Measurements from ENCODE around the gene MYH10.

Gene MYH10

GRCh38 chr17:8502126-8502525 is 128.4 kb downstream of the MYH10 start:
- H3K4me3 ChIP-seq (ENCODE audit: low read depth, low read length, poor library complexity, severe bottlenecking): no peak overlapping the region
- no peak overlapping the region for H3K27ac ChIP-seq (ENCODE audit: low read depth, low read length, poor library complexity, severe bottlenecking)
- H3K9ac ChIP-seq (ENCODE audit: low read length): no peak overlapping the region
- H3K4me1 ChIP-seq (ENCODE audit: insufficient read depth, low read length, severe bottlenecking): no peaks in the 10 kb centered on the region
- TF ChIP-seq CTCF (IDR thresholded peaks at IDR 0.05; ENCODE audit: low read length) (no peak), EZH2 (IDR thresholded peaks at IDR 0.05; ENCODE audit: borderline replicate concordance, low read length) (no peak)
- no peak overlapping the region for H3K4me2 ChIP-seq (ENCODE audit: low read length)
- H3K27me3 ChIP-seq (ENCODE audit: insufficient read depth, low read length): no peaks in the 10 kb centered on the region
- H3F3A ChIP-seq (ENCODE audit: insufficient read depth, low read length): no peaks in the 10 kb centered on the region
- no peaks in the 10 kb centered on the region for H3K9me2 ChIP-seq (ENCODE audit: low read depth, low read length)
- no peaks in the 10 kb centered on the region for H4K20me1 ChIP-seq (ENCODE audit: insufficient read depth, low read length)
- H3K36me3 ChIP-seq (ENCODE audit: insufficient read depth, low read length): peaks cover 13% of the 10 kb centered on the region; the same call in 1 of the 2 replicates
- H3K9me3 ChIP-seq (ENCODE audit: low read length): no peaks in the 10 kb centered on the region
- H2AFZ ChIP-seq (ENCODE audit: low read length): no peak overlapping the region
- H3K79me2 ChIP-seq (ENCODE audit: insufficient read depth, low read length): no peaks in the 10 kb centered on the region

- TF ChIP-seq CTCF (IDR thresholded peaks at IDR 0.05; ENCODE audit: low read length): no peak
- no peak for TF ChIP-seq EZH2 (IDR thresholded peaks at IDR 0.05; ENCODE audit: borderline replicate concordance, low read length)
- no peaks in the 10 kb centered on the region for H3F3A ChIP-seq (ENCODE audit: insufficient read depth, low read length)
Measured at GRCh38 chr17:8500609-8501008, 129.9 kb downstream of the MYH10 start.

GRCh38 chr17:8499614-8500013 is 130.9 kb downstream of the MYH10 start:
- H3K4me2 ChIP-seq (ENCODE audit: low read length): no peak overlapping the region
- TF ChIP-seq EZH2 (IDR thresholded peaks at IDR 0.05; ENCODE audit: borderline replicate concordance, low read length): no peak
- TF ChIP-seq CTCF (IDR thresholded peaks at IDR 0.05; ENCODE audit: low read length): no peak
- no peak overlapping the region for H3K27ac ChIP-seq (ENCODE audit: low read depth, low read length, poor library complexity, severe bottlenecking)
- no peaks in the 10 kb centered on the region for H3F3A ChIP-seq (ENCODE audit: insufficient read depth, low read length)
- H3K4me1 ChIP-seq (ENCODE audit: insufficient read depth, low read length, severe bottlenecking): no peaks in the 10 kb centered on the region
- H3K79me2 ChIP-seq (ENCODE audit: insufficient read depth, low read length): no peaks in the 10 kb centered on the region
- H3K9ac ChIP-seq (ENCODE audit: low read length): no peak overlapping the region
- H3K27me3 ChIP-seq (ENCODE audit: insufficient read depth, low read length): no peaks in the 10 kb centered on the region
- H3K36me3 ChIP-seq (ENCODE audit: insufficient read depth, low read length): peaks cover 13% of the 10 kb centered on the region; the same call in 1 of the 2 replicates
- no peaks in the 10 kb centered on the region for H3K9me2 ChIP-seq (ENCODE audit: low read depth, low read length)
- no peak overlapping the region for H2AFZ ChIP-seq (ENCODE audit: low read length)
- H3K4me3 ChIP-seq (ENCODE audit: low read depth, low read length, poor library complexity, severe bottlenecking): no peak overlapping the region
- H3K9me3 ChIP-seq (ENCODE audit: low read length): no peaks in the 10 kb centered on the region
- H4K20me1 ChIP-seq (ENCODE audit: insufficient read depth, low read length): no peaks in the 10 kb centered on the region

More at GRCh38 chr17:8500609-8501008, 129.9 kb downstream of the MYH10 start:
- H3K36me3 ChIP-seq (ENCODE audit: insufficient read depth, low read length): peaks cover 13% of the 10 kb centered on the region; the same call in 1 of the 2 replicates
- H3K9me3 ChIP-seq (ENCODE audit: low read length): no peaks in the 10 kb centered on the region
- H3K4me3 ChIP-seq (ENCODE audit: low read depth, low read length, poor library complexity, severe bottlenecking): no peak overlapping the region
- no peaks in the 10 kb centered on the region for H4K20me1 ChIP-seq (ENCODE audit: insufficient read depth, low read length)
- no peak overlapping the region for H3K9ac ChIP-seq (ENCODE audit: low read length)
- no peak overlapping the region for H2AFZ ChIP-seq (ENCODE audit: low read length)
- H3K4me2 ChIP-seq (ENCODE audit: low read length): no peak overlapping the region
- no peak overlapping the region for H3K27ac ChIP-seq (ENCODE audit: low read depth, low read length, poor library complexity, severe bottlenecking)
- H3K9me2 ChIP-seq (ENCODE audit: low read depth, low read length): no peaks in the 10 kb centered on the region
- no peaks in the 10 kb centered on the region for H3K4me1 ChIP-seq (ENCODE audit: insufficient read depth, low read length, severe bottlenecking)
- no peaks in the 10 kb centered on the region for H3K27me3 ChIP-seq (ENCODE audit: insufficient read depth, low read length)
- no peaks in the 10 kb centered on the region for H3K79me2 ChIP-seq (ENCODE audit: insufficient read depth, low read length)

Data from OCI-LY1 (cell line).